Measurements from ENCODE around the gene ZSCAN26. TPM values are rescaled to one million over a fixed set of nuclear protein-coding genes. Genes with fewer than 3 reads are reported as not detected.

ZSCAN26 gene
- total and polyA plus RNA-seq, 2 donors (not counting 1 experiment from before 2014, with no cell fraction given) = 17.9 to 29.3 TPM

GRCh38 chr6:28226460-28226859, 40.5 kb upstream of the ZSCAN26 start:
- DNase-seq (no peak), ATAC-seq (ENCODE audit: low read depth) (no peak)
- Histone ChIP-seq H3K27me3 (replicated peaks in 1 of 4; ENCODE audit: control extremely low read depth in 1 of 4, control insufficient read depth in 3 of 4, insufficient read depth in 4 of 4, low read length in 3 of 4) (peaks cover 0 to 9% (median 2%) of the 10 kb centered on the region in 4 experiments), H3K9ac (ENCODE audit: low read length) (no peak overlapping the region), H3K27ac (ENCODE audit: low read length in 2 of 2) (no peak overlapping the region), H2AFZ (ENCODE audit: insufficient read depth, low read depth, low read length, poor library complexity, severe bottlenecking) (no peak overlapping the region), H4K20me1 (ENCODE audit: control insufficient read depth, insufficient read depth, low read length, poor library complexity, severe bottlenecking) (no peaks in the 10 kb centered on the region), H3K4me1 (ENCODE audit: control insufficient read depth in 2 of 2, insufficient read depth in 2 of 2, low read length in 2 of 2) (peaks cover 10 to 15% of the 10 kb centered on the region in 2 donors), H3K4me2 (replicated peaks; ENCODE audit: low read depth, low read length, poor library complexity, severe bottlenecking) (peak overlapping the region; percentile 95), H3K4me3 (ENCODE audit: control extremely low read depth in 1 of 5, extremely low read depth in 1 of 5, insufficient read depth in 1 of 5, low read depth in 2 of 5, low read length in 4 of 5) (no peak overlapping the region), H3K36me3 (replicated peaks in 1 of 2; ENCODE audit: control extremely low read depth in 1 of 2, control insufficient read depth in 1 of 2, extremely low read depth in 1 of 2, insufficient read depth in 2 of 2, low read length in 1 of 2) (peaks cover 9 to 24% of the 10 kb centered on the region in 2 experiments), H3K79me2 (ENCODE audit: control insufficient read depth, insufficient read depth, low read length) (peaks cover 4% of the 10 kb centered on the region), H3K9me3 (ENCODE audit: control extremely low read depth in 1 of 3, control insufficient read depth in 2 of 3, insufficient read depth in 1 of 3, low read length in 2 of 3) (peaks cover 0 to 2% (median 0%) of the 10 kb centered on the region in 3 donors)
- ChIA-PET CTCF (interaction anchor here (0.7 to 1.3 kb wide), 2 partner anchors 9 to 130 kb away, joined by 3 to 4 read pairs; no protein-coding TSS in a partner anchor), POLR2A (interaction anchor here (1.4 kb wide), 1 partner anchor 40 kb away, joined by 3 read pairs; the partner anchor contains the start of gene ZSCAN26)
- Mint-ChIP-seq H3K4me3 (no peak overlapping the region), H3K4me1 (peaks cover 22% of the 10 kb centered on the region), H3K27ac (no peak overlapping the region), H3K27me3 (peaks cover 16% of the 10 kb centered on the region), H3K9me3 (ENCODE audit: insufficient read depth) (no peaks in the 10 kb centered on the region)
- intact Hi-C loops (cut with micrococcal nuclease) = loop anchor here (5.0 kb wide), 1 partner anchor 104 kb away; the partner anchor contains the start of gene ZSCAN16
- WGBS (ENCODE audit: insufficient coverage) = no CpG with 5 or more reads among the region's 2 CpGs
- TF ChIP-seq CTCF (IDR thresholded peaks at IDR 0.05) (no peak), EZH2 (IDR thresholded peaks at IDR 0.05; ENCODE audit: borderline replicate concordance, insufficient read depth, low read depth, low read length, poor library complexity, severe bottlenecking) (no peak)

- Histone ChIP-seq H3K4me2 (replicated peaks; ENCODE audit: low read depth, low read length, poor library complexity, severe bottlenecking) (no peak overlapping the region), H4K20me1 (ENCODE audit: control insufficient read depth, insufficient read depth, low read length, poor library complexity, severe bottlenecking) (no peaks in the 10 kb centered on the region), H3K9ac (ENCODE audit: low read length) (no peak overlapping the region), H3K36me3 (replicated peaks in 1 of 2; ENCODE audit: control extremely low read depth in 1 of 2, control insufficient read depth in 1 of 2, extremely low read depth in 1 of 2, insufficient read depth in 2 of 2, low read length in 1 of 2) (peaks cover 12 to 39% of the 10 kb centered on the region in 2 experiments), H3K79me2 (ENCODE audit: control insufficient read depth, insufficient read depth, low read length) (no peaks in the 10 kb centered on the region), H3K4me1 (ENCODE audit: control insufficient read depth in 2 of 2, insufficient read depth in 2 of 2, low read length in 2 of 2) (no peaks in the 10 kb centered on the region), H3K9me3 (ENCODE audit: control extremely low read depth in 1 of 3, control insufficient read depth in 2 of 3, insufficient read depth in 1 of 3, low read length in 2 of 3) (no peaks in the 10 kb centered on the region), H3K4me3 (ENCODE audit: control extremely low read depth in 1 of 5, extremely low read depth in 1 of 5, insufficient read depth in 1 of 5, low read depth in 2 of 5, low read length in 4 of 5) (no peak overlapping the region), H3K27me3 (replicated peaks in 1 of 4; ENCODE audit: control extremely low read depth in 1 of 4, control insufficient read depth in 3 of 4, insufficient read depth in 4 of 4, low read length in 3 of 4) (no peaks in the 10 kb centered on the region), H3K27ac (ENCODE audit: low read length in 2 of 2) (no peak overlapping the region), H2AFZ (ENCODE audit: insufficient read depth, low read depth, low read length, poor library complexity, severe bottlenecking) (no peak overlapping the region)
- Mint-ChIP-seq H3K4me1 (peaks cover 3% of the 10 kb centered on the region), H3K27ac (no peak overlapping the region), H3K4me3 (no peak overlapping the region), H3K27me3 (no peaks in the 10 kb centered on the region), H3K9me3 (ENCODE audit: insufficient read depth) (no peaks in the 10 kb centered on the region)
- ATAC-seq (ENCODE audit: low read depth) = no peak
- intact Hi-C loops (cut with micrococcal nuclease) = no loop called here
- ChIA-PET CTCF (no interaction called here), POLR2A (no interaction called here)
- no peak for DNase-seq
- TF ChIP-seq EZH2 (IDR thresholded peaks at IDR 0.05; ENCODE audit: borderline replicate concordance, insufficient read depth, low read depth, low read length, poor library complexity, severe bottlenecking) (no peak), CTCF (IDR thresholded peaks at IDR 0.05) (no peak)
- WGBS (ENCODE audit: insufficient coverage) = 100% methylated on average over 11 of the region's 11 CpGs
These were observed 34.2 kb upstream of the ZSCAN26 start for GRCh38 chr6:28232785-28233184.

Measured in B cell (primary cell).